Sigmoid colon (tissue), 4 donors: ENCODE measurements around the gene IGFLR1.

Experiments
- EP300 ChIP-seq, 4 donors: sonication (generic); formaldehyde crosslinking; IDR thresholded peaks; one replicate each; pipeline ENCODE4 v1.6.1; 2017; ENCODE audit warnings: antibody characterized with exemption in 4 of 4
- TF ChIP-seq, protein P1 (sequence below), 4 experiments: fragments of 450-650 bp in 3 of 4; fragments of 200-600 bp in 1 of 4; IDR thresholded peaks; one replicate each; pipeline ENCODE4 v1.5.1; 2016 to 2019; ENCODE audit warnings: antibody characterized with exemption in 4 of 4, mild to moderate bottlenecking in 3 of 4, moderate library complexity in 2 of 4

DNA sequence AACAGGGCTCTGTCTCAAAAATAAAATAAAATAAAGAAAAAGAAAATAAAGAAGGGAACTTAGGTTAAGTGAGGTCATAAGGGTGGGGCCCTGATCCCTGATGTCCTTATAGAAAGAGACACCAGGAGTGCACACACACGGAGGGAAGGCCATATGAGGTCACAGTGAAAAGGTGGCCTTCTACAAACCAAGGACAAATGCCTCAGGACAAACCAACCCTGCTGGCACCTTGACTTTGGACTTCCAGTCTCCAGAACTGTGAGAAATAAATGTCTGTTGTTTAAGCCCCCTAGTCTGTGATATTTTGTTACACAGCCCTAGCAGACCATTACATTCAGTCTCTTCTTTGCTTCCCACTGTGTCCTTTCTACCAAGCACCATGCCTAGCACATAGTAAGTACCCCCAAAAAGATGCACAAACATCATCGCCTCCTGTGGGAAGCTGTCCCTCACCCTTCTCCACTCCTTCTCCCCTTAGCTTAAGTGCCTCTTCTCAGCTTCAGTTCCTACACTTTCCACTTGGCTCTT, 46.3 kb downstream of the IGFLR1 start:
- TF ChIP-seq, protein P1, sequence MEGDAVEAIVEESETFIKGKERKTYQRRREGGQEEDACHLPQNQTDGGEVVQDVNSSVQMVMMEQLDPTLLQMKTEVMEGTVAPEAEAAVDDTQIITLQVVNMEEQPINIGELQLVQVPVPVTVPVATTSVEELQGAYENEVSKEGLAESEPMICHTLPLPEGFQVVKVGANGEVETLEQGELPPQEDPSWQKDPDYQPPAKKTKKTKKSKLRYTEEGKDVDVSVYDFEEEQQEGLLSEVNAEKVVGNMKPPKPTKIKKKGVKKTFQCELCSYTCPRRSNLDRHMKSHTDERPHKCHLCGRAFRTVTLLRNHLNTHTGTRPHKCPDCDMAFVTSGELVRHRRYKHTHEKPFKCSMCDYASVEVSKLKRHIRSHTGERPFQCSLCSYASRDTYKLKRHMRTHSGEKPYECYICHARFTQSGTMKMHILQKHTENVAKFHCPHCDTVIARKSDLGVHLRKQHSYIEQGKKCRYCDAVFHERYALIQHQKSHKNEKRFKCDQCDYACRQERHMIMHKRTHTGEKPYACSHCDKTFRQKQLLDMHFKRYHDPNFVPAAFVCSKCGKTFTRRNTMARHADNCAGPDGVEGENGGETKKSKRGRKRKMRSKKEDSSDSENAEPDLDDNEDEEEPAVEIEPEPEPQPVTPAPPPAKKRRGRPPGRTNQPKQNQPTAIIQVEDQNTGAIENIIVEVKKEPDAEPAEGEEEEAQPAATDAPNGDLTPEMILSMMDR (IDR thresholded peaks at IDR 0.05): no peak
- TF ChIP-seq EP300 (IDR thresholded peaks at IDR 0.05): no peak
